H9 (cell line): ENCODE data around the gene MAGOH. TPM values are rescaled to one million over a fixed set of nuclear protein-coding genes. Genes with fewer than 3 reads are reported as not detected.

Experiments used
- DNase-seq: peaks from one replicate; pipeline ENCODE4 v3.0.0-alpha.2; 2017
- H2AFZ ChIP-seq: one replicate; pipeline ENCODE4 v1.6.1; 2013; ENCODE audit warnings: mild to moderate bottlenecking, low read length, control low read depth, moderate library complexity
- H2AK5ac ChIP-seq: 2 replicates; pipeline ENCODE4 v1.6.1; 2013; ENCODE audit warnings: low read length, control low read depth, mixed read lengths; ENCODE audit not compliant: insufficient read length
- H2BK120ac ChIP-seq: one replicate; pipeline ENCODE4 v1.6.1; 2013; ENCODE audit warnings: low read depth, mild to moderate bottlenecking, low read length, control low read depth, inconsistent platforms; ENCODE audit not compliant: poor library complexity, severe bottlenecking
- H2BK12ac ChIP-seq: 2 replicates; pipeline ENCODE4 v1.6.1; 2013; ENCODE audit warnings: low read length, control low read depth, mixed read lengths, low read depth; ENCODE audit not compliant: insufficient read length
- H2BK15ac ChIP-seq: 2 replicates; pipeline ENCODE4 v1.6.1; 2013; ENCODE audit warnings: low read depth, low read length, control low read depth
- H2BK20ac ChIP-seq: one replicate; pipeline ENCODE4 v1.6.1; 2013; ENCODE audit warnings: low read depth, mild to moderate bottlenecking, low read length, control low read depth, inconsistent platforms; ENCODE audit not compliant: poor library complexity, severe bottlenecking
- H2BK5ac ChIP-seq: 2 replicates; pipeline ENCODE4 v1.6.1; 2013; ENCODE audit warnings: low read length, control low read depth, mixed read lengths; ENCODE audit not compliant: insufficient read length
- H3K14ac ChIP-seq: 2 replicates; pipeline ENCODE4 v1.6.1; 2013; ENCODE audit warnings: low read length, control low read depth; ENCODE audit not compliant: insufficient read depth
- H3K18ac ChIP-seq: 2 replicates; pipeline ENCODE4 v1.6.1; 2013; ENCODE audit warnings: low read depth, mild to moderate bottlenecking, mixed read lengths, low read length, control low read depth; ENCODE audit not compliant: insufficient read length
- H3K23ac ChIP-seq: 2 replicates; pipeline ENCODE4 v1.6.1; 2013; ENCODE audit warnings: low read length, control low read depth, mixed read lengths, low read depth; ENCODE audit not compliant: insufficient read length
- H3K23me2 ChIP-seq: 2 replicates; pipeline ENCODE4 v1.6.1; 2013; ENCODE audit warnings: low read depth, mild to moderate bottlenecking, mixed read lengths, low read length, control low read depth; ENCODE audit not compliant: insufficient read length, poor library complexity, severe bottlenecking
- H3K27ac ChIP-seq: 2 replicates; pipeline ENCODE4 v1.5.1; 2013; ENCODE audit warnings: low read length, control low read depth, mixed read lengths, low read depth; ENCODE audit not compliant: insufficient read length
- H3K27me3 ChIP-seq: 2 replicates; pipeline ENCODE4 v1.6.1; 2013; ENCODE audit warnings: low read length, control low read depth, inconsistent platforms; ENCODE audit not compliant: insufficient read depth
- H3K4ac ChIP-seq: 2 replicates; pipeline ENCODE4 v1.6.1; 2013; ENCODE audit warnings: low read depth, mild to moderate bottlenecking, control low read depth, inconsistent platforms, low read length, moderate library complexity
- H3K4me1 ChIP-seq: 2 replicates; pipeline ENCODE4 v1.6.1; 2013; ENCODE audit warnings: low read length, control low read depth, inconsistent platforms; ENCODE audit not compliant: insufficient read depth
- H3K4me2 ChIP-seq: 2 replicates; pipeline ENCODE4 v1.6.1; 2013; ENCODE audit warnings: low read length, control low read depth, mixed read lengths; ENCODE audit not compliant: insufficient read length, insufficient read depth
- H3K56ac ChIP-seq: 2 replicates; pipeline ENCODE4 v1.6.1; 2013; ENCODE audit warnings: low read depth, mild to moderate bottlenecking, mixed read lengths, low read length, control low read depth; ENCODE audit not compliant: insufficient read length
- H3K79me1 ChIP-seq: 2 replicates; pipeline ENCODE4 v1.6.1; 2013; ENCODE audit warnings: low read depth, mild to moderate bottlenecking, moderate library complexity, low read length, control low read depth, inconsistent platforms; ENCODE audit not compliant: insufficient read depth, poor library complexity, severe bottlenecking
- H3K79me2 ChIP-seq: 2 replicates; pipeline ENCODE4 v1.6.1; 2013; ENCODE audit warnings: low read length, control low read depth, inconsistent platforms; ENCODE audit not compliant: insufficient read depth
- H3K9ac ChIP-seq: 2 replicates; pipeline ENCODE4 v1.6.1; 2013; ENCODE audit warnings: low read length, control low read depth, mixed read lengths; ENCODE audit not compliant: insufficient read length; ENCODE audit errors: extremely low read depth
- H3K9me3 ChIP-seq: one replicate; pipeline ENCODE4 v1.6.1; 2013; ENCODE audit warnings: low read depth, low read length, inconsistent platforms; ENCODE audit not compliant: control insufficient read depth
- H3T11ph ChIP-seq: one replicate; pipeline ENCODE4 v1.6.1; 2013; ENCODE audit warnings: mild to moderate bottlenecking, low read length, control low read depth, inconsistent platforms
- H4K20me1 ChIP-seq: one replicate; pipeline ENCODE4 v1.6.1; 2013; ENCODE audit not compliant: control insufficient read depth, insufficient read length, insufficient read depth
- H4K5ac ChIP-seq: 2 replicates; pipeline ENCODE4 v1.6.1; 2013; ENCODE audit warnings: low read depth, mild to moderate bottlenecking, mixed read lengths, low read length, control low read depth; ENCODE audit not compliant: insufficient read length
- H4K8ac ChIP-seq: replicated peaks from 2 replicates; pipeline ENCODE4 v1.6.1; 2013; ENCODE audit warnings: low read length, control low read depth, mixed read lengths, low read depth; ENCODE audit not compliant: insufficient read length
- H4K91ac ChIP-seq: 2 replicates; pipeline ENCODE4 v1.6.1; 2013; ENCODE audit warnings: low read depth, mild to moderate bottlenecking, moderate library complexity, mixed read lengths, low read length, control low read depth; ENCODE audit not compliant: insufficient read length
- H3K27ac Mint-ChIP-seq, 3 experiments: 2 replicates in 2 of 3; 3 replicates in 1 of 3; pipeline ENCODE4 v1.8.0; 2020 to 2021; ENCODE audit warnings: mixed read lengths in 3 of 3, mild to moderate bottlenecking in 1 of 3, moderate library complexity in 1 of 3
- H3K27me3 Mint-ChIP-seq: 2 replicates; pipeline ENCODE4 v1.8.0; 2021; ENCODE audit warnings: low read depth, mild to moderate bottlenecking, moderate library complexity, mixed read lengths
- H3K36me3 Mint-ChIP-seq, 3 experiments: 2 replicates in 2 of 3; 3 replicates in 1 of 3; pipeline ENCODE4 v1.8.0; 2020 to 2021; ENCODE audit warnings: low read depth in 3 of 3, mixed read lengths in 3 of 3; ENCODE audit not compliant: insufficient read depth in 1 of 3
- H3K4me1 Mint-ChIP-seq, 2 experiments: 2 replicates each; pipeline ENCODE4 v1.8.0; 2020; ENCODE audit warnings: mixed read lengths in 2 of 2
- H3K4me3 Mint-ChIP-seq, 2 experiments: 2 replicates in 1 of 2; 3 replicates in 1 of 2; pipeline ENCODE4 v1.8.0; 2020 to 2021; ENCODE audit warnings: mild to moderate bottlenecking in 2 of 2, mixed read lengths in 2 of 2, moderate library complexity in 1 of 2
- H3K9me3 Mint-ChIP-seq, 2 experiments: 2 replicates in 1 of 2; 3 replicates in 1 of 2; pipeline ENCODE4 v1.8.0; 2020; ENCODE audit warnings: mild to moderate bottlenecking in 2 of 2, mixed read lengths in 2 of 2, moderate library complexity in 1 of 2
- CTCF ChIP-seq: fragments of 200-600 bp; sonication (generic); conservative IDR thresholded peaks from 3 replicates; pipeline ENCODE4 v1.8.0; 2021; ENCODE audit warnings: antibody characterized with exemption, mild to moderate bottlenecking
- WGBS: extraction: QIAGEN DNeasy Blood & Tissue Kit; methylation state at CpG from one replicate; pipeline ENCODE4 v1.1.7; 2013; ENCODE audit warnings: missing lambda C conversion rate, low lambda C conversion rate, mixed read lengths; ENCODE audit not compliant: insufficient read length; ENCODE audit errors: extremely low coverage; 5-methylcytosine and 5-hydroxymethylcytosine counted together
- total RNA-seq: library from RNA; stranded (reverse); gene quantifications from 2 replicates; pipeline ENCODE4 v1.2.1, GENCODE V29; 2021

The MAGOH gene
- total RNA-seq, 1 experiment from 2014 or later: 81.2 TPM

- H2BK15ac ChIP-seq: no peak overlapping the region
- H3K9me3 ChIP-seq: no peaks in the 10 kb centered on the region
- Mint-ChIP-seq H3K27me3 (peaks cover 14% of the 10 kb centered on the region), H3K36me3 (peaks cover 7 to 26% (median 21%) of the 10 kb centered on the region in 3 experiments), H3K4me3 (peak overlapping the region; percentile 84 to 95), H3K9me3 (no peaks in the 10 kb centered on the region; a peak in 1 of 5 replicates), H3K4me1 (peaks cover 19 to 22% of the 10 kb centered on the region in 2 experiments), H3K27ac (peak overlapping the region; percentile 86 to 95 (median 95))
- peaks cover 2% of the 10 kb centered on the region; the same call in 1 of the 2 replicates for H3K4me1 ChIP-seq
- H3K79me1 ChIP-seq: peaks cover 3% of the 10 kb centered on the region
- H3K27ac ChIP-seq: no peak overlapping the region
- H3K23ac ChIP-seq: no peak overlapping the region
- no peak overlapping the region for H4K5ac ChIP-seq
- H4K8ac ChIP-seq: no peak overlapping the region
- WGBS: no CpG with 5 or more reads among the region's 13 CpGs
- H4K91ac ChIP-seq: no peak overlapping the region
- H3K9ac ChIP-seq: peak overlapping the region; percentile 69
- H3K18ac ChIP-seq: peak overlapping the region; percentile 39
- H3K4ac ChIP-seq: no peak overlapping the region
- H3K56ac ChIP-seq: no peak overlapping the region
- H2AK5ac ChIP-seq: no peak overlapping the region
- DNase-seq: no peak
- no peaks in the 10 kb centered on the region for H4K20me1 ChIP-seq
- H2BK20ac ChIP-seq: no peak overlapping the region
- H2BK120ac ChIP-seq: no peak overlapping the region
- H2BK5ac ChIP-seq: no peak overlapping the region
- H3K27me3 ChIP-seq: no peaks in the 10 kb centered on the region
- H3K79me2 ChIP-seq: no peaks in the 10 kb centered on the region
- no peak overlapping the region for H3K14ac ChIP-seq
- H3T11ph ChIP-seq: no peak overlapping the region
- H2AFZ ChIP-seq: no peak overlapping the region
- H2BK12ac ChIP-seq: no peak overlapping the region
- TF ChIP-seq CTCF: no peak
- peak overlapping the region; percentile 90 for H3K4me2 ChIP-seq
- peaks cover 15% of the 10 kb centered on the region for H3K23me2 ChIP-seq
Measured at GRCh38 chr1:53197291-53198200, 40.8 kb downstream of the MAGOH start.
